Activated CD4-positive, alpha-beta T cell treated with anti-CD3 and anti-CD28 coated beads for 4 hours (primary cell): Measurements from ENCODE around the gene TMEM184A.
A peak's percentile ranks its signal among the peaks of the same experiment; 100 is the strongest.
"Not testable (repeated sequence)": the region's sequence is repeated elsewhere in the genome, so short reads cannot be mapped to it uniquely, and the experiment has no call there.

ENCODE experiments used
- DNase-seq, 2 donors: peaks; one replicate each; pipeline ENCODE4 v3.0.0-alpha.2; 2020

Gene TMEM184A

GRCh38 chr7:1520539-1521234 is 35.3 kb downstream of the TMEM184A start:
- DNase-seq, result no peak

DNA sequence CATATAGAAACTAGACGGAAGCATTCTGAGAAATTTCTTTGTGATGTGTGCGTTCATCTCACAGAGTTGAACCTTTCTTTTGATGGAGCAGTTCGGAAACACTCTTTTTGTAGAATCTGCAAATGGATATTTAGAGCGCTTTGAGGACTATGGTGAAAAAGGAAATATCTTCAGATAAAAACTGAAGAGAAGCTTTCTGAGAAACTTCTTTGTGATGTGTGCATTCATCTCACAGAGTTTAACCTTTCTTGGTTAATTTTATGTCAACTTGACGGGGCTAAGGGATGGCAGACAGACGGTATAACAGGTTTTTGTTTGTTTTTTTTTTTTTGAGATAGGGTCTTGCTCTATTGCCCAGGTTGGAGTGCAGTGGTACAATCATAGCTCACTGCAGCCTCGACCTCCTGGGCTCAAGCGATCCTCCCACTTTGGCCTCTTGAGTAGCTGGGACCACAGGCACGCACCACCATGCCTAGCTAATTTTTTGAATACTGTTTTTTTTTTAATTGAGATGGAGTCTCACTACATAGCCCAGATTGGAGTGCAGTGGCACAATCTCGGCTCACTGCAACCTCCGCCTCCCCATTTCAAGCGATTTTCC is 36.6 kb downstream of the TMEM184A start:
- DNase-seq, result not testable (repeated sequence)

DNA sequence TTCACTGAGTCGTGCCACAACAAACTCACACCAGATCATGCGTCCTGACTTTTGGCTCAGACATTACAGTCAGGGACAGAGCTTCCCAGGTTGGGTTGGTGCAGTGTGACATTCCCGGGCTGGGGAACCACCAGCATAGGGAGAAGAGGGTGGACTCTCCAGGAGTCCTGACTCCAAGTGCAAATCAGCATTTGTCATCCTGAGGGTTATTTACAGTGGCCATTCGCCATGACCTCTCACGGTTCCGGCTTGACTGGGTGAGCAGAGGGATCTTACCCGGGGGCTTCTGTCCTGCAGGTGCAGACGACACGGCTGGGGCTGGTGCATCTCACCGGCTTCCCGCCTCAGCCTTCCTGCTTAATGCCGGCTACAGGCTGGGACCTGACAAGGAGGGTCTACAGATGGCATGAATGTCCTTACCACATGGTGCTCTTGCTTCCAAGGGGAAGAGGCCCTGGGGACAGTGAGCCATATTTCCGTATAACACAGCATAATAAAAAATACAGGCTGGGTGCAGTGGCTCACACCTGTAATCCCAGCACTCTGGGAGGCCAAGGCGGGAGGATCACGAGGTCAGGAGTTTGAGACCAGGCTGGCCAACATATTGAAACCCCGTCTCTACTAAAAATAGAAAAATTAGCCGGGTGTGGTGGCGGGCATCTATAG is 39.3 kb downstream of the TMEM184A start:
- DNase-seq, result no peak

DNA sequence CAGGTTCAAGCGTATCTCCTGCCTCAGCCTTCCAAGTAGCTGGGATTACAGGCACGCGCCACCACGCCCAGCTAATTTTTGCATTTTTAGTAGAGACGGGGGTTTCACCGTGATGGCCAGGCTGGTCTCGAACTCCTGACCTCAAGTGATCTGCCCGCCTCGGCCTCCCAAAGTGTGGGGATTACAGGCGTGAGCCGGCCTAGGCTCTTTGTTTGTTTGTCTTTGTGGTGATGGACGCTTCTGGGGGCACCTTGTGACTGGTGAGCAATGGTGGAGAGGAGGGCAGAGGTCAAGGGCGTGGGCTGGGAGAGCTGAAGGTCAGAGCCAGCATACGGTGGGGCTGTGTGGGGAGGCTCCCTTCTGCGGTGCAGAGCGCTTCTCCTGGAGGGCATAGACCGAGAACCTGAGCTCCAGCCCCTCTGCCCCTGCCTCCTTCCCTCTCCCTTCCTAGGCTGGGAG is 40.5 kb downstream of the TMEM184A start:
- not testable (repeated sequence) for DNase-seq

GRCh38 chr7:1514995-1515401 is 41.0 kb downstream of the TMEM184A start:
- no peak for DNase-seq

DNA sequence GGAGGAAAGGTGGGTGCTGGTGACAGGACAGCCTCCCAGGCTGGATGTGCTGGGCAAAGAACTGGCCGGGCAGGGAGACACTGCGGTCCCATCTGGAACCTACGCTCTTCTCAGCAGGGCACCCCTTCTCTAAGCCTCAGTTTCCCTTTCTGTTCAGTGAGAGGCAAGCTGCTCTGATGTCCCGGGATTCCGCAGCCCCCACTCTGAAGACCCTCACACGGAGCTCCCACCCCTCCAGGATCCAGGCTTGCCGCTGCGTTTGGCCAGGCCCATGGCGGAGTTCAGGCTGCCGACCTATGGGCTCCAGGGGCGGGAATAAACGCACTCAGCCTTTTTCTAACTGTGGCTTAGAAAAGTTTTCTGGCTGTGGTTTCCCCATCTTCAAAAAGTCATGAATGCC is 41.6 kb downstream of the TMEM184A start:
- no peak for DNase-seq

DNA sequence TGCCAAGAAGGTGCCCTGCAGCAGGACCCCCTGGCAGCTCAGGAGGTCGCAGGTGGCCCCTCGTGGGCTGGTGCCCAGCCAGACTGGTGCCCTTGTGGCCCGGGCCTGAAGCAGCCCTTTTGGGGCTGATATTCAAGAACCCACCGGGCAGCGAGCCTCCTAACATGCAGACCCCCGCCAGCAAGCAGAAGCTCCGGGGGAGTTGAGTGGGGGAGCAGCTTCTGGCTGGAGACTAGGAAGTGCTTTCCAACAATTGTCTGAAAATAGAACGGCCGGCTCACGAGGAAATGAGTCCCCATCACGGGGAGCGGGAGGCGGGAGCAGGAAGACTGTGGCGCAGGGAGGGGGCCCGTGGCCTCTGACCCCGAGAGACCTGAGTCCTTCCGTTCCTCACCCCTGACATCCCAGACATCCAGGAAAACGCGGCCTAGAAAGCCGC is 42.3 kb downstream of the TMEM184A start:
- no peak for DNase-seq

- DNase-seq, result peak; percentile 51 to 59
Observed at GRCh38 chr7:1512781-1513656, 43.0 kb downstream of the TMEM184A start.

DNA sequence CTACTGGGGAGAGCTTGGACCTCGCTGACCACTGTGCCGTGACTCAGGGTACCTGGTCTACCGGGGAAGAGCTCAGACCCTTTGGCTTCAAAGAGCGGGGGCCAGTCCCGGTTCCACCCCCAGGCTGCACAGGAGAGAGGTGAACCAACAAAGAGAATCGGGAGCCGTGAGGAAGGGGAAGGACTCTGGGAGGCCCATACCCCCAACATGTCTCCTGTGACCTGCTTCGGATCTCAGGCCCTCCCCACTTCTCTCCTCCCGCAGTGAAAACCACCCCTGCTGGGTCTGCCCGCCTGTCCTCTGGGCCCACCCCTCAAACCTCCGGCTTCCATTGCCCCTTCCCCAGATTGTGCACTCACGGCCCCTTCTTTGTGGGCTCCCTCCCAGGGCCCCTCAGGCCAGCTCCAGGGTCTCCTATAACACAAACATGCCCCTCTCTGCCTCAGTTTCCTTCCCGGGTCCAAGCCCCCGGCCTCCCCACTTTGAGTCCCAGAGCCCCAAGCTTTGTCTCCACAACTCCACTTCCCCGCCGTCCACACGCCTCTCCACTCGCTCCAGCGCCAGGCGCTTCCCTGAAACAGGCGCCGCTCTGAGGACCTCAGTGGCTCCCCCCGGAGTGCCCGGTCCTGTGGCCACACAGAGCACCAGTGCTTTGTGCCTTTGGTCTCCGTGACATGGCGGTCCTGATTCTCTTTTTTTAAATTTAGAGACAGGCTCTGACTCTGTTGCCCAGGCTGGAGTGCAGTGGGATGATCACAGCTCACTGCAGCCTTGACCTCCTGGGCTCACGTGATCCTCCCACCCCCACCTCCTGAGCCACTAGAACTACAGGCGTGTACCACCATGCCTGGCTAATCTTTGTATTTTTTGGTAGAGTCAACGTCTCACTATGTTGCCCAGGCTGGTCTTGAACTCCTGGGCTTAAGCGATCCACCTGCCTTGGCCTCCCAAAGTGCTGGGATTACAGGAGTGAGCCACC is 44.3 kb downstream of the TMEM184A start:
- DNase-seq, result no peak

DNA sequence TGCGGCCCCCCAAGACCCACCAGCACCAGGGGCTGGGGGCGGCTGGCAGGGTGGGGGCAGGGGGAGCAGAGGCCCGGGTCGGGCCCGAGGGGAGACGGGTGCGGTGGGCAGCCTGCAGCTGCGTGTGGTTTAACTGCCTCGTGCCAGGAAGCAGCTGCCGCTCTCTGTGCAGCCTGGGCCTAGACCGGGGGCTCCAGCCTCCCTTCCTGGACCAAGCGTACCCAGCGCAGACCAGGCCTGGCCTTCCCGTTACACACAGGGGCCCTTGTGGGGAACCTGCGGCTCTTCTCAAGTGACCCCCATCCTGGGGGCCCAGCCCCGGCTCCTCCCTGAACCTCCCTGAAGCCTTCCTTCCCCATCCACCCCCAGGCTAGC is 45.2 kb downstream of the TMEM184A start:
- DNase-seq, result no peak

GRCh38 chr7:1509226-1509625 is 46.8 kb downstream of the TMEM184A start:
- no peak for DNase-seq

- no peak for DNase-seq
Observed at GRCh38 chr7:1508277-1508758, 47.7 kb downstream of the TMEM184A start.

DNA sequence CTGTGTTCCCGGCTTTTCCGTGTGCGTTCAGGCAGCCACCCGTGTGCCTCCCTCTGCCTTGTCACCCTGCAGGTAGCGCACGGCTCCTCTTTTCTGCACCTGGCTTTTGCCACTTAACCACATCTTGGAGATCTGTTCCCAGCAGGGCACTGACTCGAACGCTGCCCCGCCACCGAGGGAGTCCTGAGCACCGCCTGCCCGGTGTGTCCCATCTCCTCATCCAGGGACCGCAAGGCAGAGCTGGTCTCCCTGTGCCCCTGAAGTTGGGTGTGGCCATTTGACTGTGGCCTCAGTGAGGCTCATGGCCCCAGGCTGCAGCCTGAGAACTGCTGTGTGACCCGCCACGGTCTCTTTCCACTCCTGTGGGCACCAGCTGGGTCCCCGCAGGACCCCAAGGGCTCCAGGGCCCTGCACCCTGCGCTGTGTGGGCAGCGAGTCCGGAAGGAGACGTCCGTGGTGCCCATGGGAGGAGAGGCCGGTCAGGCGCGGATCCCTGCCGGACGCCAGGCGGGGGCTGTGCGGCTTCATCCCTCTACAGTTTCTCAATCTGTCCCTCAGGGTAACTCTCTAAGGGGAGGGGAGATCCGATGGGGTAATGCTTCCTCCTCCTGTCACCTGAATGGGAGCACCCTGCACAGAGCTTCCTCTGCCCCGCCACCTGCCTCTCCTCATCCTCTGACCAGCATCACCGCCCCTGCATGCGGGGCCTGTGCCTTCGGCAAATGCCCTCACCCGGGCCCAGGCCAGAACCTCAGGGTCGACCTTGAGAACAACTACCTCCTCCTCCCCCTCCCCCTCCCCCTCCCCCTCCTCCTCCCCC is 50.1 kb downstream of the TMEM184A start:
- no peak for DNase-seq

DNA sequence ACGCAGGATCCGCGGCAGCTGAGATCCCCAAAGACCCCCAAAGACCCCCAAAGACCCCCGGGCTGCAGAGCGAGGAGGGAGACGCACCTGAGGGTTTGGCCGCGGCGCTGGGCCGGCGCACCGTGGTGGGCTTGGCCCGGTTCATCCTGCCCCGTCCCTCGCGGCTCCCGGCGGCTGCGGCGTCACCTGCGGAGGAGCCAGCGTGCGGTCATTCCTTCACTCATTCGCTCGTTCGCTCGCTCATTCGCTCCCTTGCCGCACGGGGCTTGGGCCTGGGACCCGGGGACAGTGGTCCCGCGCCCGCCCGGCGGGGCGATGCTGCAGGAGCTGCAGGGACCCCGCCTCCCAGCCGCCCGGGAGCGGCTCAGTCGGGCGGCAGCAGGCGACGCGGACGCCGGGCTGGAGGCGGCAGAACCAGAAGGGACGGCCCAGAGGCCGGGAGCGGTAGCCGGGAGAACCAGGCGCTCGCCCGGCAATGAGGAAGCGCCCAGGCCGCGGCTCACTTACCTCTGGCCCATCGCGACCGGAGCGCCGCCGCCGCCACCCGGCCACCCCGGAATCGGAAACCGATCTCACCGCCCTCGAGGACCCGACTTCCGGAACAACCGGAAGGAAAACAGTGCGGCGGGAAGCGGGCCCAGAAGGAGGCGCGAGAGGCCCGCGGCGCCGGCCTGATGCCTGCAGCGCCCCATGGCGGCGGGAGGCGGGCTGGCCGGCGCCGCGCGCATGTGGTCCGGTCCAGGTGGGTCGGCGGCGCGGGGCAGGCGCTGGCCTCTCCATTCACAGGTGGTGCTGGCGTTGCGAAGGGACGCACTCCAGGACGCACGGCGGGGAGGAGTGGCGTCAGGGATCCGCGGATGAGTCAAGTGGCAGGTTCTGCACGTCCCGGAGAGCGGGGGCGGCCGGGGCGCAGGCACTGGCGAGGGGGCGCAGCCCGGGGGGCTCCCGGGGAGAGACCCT is 51.9 kb downstream of the TMEM184A start, which contains the start of gene INTS1:
INTS1 (minus strand) TSS at position 574 of the 960 bp plus-strand sequence; CDS start at position 145, 429 bp downstream.
- DNase-seq, result peak; percentile 86 to 88

DNA sequence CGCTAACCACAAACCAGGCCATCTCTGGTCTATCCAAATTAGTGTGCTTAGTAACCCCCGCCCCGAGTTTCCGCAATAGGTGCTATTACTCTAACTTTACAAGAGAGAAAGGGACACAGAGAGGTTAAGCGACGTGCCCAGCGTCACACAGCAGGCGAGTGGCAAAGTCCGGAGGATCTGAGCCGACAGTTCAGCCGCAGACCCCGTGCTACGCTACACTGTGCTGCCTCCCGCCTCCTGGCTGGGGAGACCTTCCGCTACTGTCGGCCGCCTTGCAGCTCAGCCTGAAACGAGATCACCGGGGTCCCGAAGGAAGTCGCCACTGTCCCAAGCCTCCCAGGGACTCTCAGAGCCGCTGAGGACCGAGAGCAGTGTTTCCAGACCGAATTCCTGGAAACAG is 52.6 kb downstream of the TMEM184A start:
- DNase-seq, result no peak

DNA sequence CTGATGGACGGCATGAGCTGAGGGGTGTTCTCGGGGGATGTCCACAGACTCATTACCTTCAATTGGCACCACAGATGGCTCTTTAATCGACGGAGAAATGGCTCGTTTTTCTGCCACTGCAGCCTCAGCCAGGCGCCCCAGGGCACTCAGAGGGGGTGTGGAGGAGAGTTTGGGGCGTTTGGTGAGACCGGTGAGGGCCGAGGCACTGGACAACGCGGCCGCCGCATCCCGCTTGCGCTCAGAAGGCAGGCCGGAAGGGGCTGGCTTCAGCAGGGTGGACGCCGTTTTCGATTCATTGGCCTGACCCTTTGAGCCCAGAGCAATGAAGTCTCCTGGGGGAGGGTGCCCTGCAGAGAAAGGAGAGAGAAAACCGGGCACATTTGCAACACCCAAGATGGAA is 53.2 kb downstream of the TMEM184A start:
- DNase-seq, result no peak

GRCh38 chr7:1501487-1502270 is 54.3 kb downstream of the TMEM184A start:
- no peak for DNase-seq

DNA sequence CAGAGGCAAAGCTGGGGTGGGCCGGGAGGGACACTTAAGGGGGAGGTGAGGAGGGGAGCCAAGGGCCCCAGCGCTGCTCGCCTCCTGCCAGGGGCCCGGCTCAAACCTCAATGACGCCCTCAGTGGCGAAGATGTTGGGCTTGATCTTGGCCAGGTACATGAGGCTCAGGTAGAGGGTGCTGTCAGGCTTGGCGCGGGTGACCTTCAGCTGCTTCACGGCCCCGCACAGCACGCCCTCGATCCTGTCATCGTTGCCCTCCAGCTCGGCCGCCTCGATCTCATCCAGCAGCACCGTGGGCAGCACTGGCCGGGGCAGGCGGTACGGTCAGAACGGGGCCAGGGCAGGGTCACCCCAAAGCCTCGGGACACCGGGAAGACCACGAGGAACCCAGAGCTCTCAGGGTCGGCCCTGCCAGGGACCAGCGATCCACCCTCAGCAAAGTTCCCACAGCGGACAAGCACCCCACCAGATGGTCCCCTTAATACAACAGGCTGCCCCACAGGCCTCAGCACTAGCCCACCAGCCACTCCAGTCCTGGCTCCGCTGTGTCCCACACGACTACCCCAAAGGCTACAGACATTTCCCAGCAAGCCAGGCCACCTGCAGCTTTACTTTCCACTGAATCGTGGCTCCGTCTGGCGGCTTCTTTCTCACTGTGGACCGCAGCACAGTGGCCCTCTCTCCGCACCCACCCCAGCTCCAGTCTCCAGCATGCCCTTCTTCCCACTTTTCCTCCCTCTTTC is 55.8 kb downstream of the TMEM184A start:
- no peak for DNase-seq
